Measurements from ENCODE around the gene APOBEC2.
"Not testable (repeated sequence)": the region's sequence is repeated elsewhere in the genome, so short reads cannot be mapped to it uniquely, and the experiment has no call there.

The APOBEC2 gene

GRCh38 chr6:41014780-41015179 lies 38.2 kb upstream of the APOBEC2 start:
- DNase-seq (ENCODE audit: low read depth): no peak

DNA sequence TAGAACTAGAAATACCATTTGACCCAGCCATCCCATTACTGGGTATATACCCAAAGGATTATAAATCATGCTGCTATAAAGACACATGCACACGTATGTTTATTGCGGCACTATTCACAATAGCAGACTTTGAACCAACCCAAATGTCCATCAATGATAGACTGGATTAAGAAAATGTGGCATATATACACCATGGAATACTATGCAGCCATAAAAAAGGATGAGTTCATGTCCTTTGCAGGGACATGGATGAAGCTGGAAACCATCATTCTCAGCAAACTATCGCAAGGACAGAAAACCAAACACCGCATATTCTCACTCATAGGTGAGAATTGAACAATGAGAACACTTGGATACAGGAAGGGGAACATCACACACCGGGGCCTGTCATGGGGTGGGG lies 37.1 kb upstream of the APOBEC2 start:
- H3K4me3 ChIP-seq (ENCODE audit: low read depth, low read length); DNase-seq (ENCODE audit: low read depth): not testable (repeated sequence)

More at GRCh38 chr6:41014780-41015179, 38.2 kb upstream of the APOBEC2 start:
- no peak for TF ChIP-seq CTCF (IDR thresholded peaks at IDR 0.05; ENCODE audit: control insufficient read depth, extremely low read depth, insufficient read depth)
- H3K4me3 ChIP-seq (ENCODE audit: low read depth, low read length): no peak overlapping the region

GRCh38 chr6:41017663-41018062 lies 35.3 kb upstream of the APOBEC2 start:
- no peak for TF ChIP-seq CTCF (IDR thresholded peaks at IDR 0.05; ENCODE audit: control insufficient read depth, extremely low read depth, insufficient read depth)
- H3K4me3 ChIP-seq (ENCODE audit: low read depth, low read length): no peak overlapping the region

DNA sequence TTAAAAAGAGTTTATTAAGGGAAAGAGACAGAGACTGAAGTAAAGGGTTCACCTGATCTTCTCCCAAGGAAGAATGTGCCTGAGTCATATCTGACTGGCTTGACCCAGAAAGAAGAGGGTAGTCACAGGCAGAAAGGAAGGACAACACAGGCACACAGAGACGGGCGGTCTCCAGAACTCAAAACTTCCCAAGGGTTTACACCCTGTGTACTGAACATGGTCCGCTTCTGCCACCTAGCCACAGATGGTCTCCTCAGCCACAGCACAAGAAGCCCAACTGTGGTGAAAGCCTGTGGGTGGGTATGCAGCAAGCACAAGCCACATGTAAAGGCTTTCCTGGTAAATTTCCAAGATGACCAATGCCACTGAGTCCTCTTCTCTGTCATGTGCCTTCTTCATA lies 31.2 kb upstream of the APOBEC2 start:
- peak; percentile 58 for TF ChIP-seq CTCF (IDR thresholded peaks at IDR 0.05; ENCODE audit: control insufficient read depth, extremely low read depth, insufficient read depth)
- DNase-seq (ENCODE audit: low read depth): no peak

More at GRCh38 chr6:41017663-41018062, 35.3 kb upstream of the APOBEC2 start:
- DNase-seq (ENCODE audit: low read depth): no peak

GRCh38 chr6:41022294-41022693 lies 30.7 kb upstream of the APOBEC2 start:
- no peak for TF ChIP-seq CTCF (IDR thresholded peaks at IDR 0.05; ENCODE audit: control insufficient read depth, extremely low read depth, insufficient read depth)
- no peak overlapping the region for H3K4me3 ChIP-seq (ENCODE audit: low read depth, low read length)
- peak; percentile 57 for DNase-seq (ENCODE audit: low read depth)

More for the DNA sequence above, 31.2 kb upstream of the APOBEC2 start:
- no peak overlapping the region for H3K4me3 ChIP-seq (ENCODE audit: low read depth, low read length)

DNA sequence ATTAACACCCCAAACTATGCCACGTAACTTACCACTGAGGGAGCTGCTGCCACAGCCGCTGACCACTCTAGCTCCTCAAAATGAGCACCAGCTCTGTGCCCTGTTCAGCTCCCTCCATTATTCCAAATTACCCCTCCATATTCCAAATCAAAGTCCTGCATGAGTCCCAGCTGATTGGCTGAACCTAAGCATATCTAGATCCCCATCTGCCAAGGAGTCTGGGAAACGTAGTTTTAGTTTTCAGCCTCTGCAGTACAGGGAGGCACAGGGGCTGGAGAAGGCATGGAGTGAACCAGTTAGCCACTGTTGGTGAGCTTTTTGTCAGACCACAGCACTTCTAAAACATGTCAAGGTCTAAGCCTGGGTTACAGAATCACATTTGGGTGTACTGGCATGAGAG lies 29.9 kb upstream of the APOBEC2 start:
- no peak for TF ChIP-seq CTCF (IDR thresholded peaks at IDR 0.05; ENCODE audit: control insufficient read depth, extremely low read depth, insufficient read depth)
- H3K4me3 ChIP-seq (ENCODE audit: low read depth, low read length): no peak overlapping the region
- DNase-seq (ENCODE audit: low read depth): no peak

DNA sequence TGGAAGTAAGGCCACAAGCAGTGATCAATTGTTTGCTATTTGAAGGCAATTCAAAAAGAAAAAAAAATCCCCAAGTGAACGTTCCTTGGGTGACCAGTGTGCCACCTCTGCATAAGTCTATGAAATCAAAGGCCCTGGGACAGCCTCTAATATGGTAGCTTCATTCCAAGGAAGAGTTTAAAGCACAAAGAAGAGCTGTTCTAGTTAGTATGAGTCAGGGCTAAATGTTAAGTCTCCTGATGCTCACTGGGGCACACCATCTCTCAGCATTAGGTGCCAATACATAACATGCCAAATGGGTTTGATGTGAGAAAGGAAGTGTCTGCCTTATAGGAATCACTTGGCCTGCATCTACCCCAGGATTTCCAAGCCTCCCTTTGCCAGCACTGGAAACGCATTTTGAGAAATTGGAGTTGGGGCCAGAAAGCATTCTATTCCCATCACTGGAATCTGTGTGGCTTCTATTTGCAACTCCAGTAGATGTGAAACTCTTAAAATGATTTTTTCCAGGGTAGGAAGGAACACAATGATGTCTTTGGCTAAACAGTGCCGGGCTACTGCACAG lies 27.0 kb upstream of the APOBEC2 start:
- DNase-seq (ENCODE audit: low read depth): no peak
- no peak for TF ChIP-seq CTCF (IDR thresholded peaks at IDR 0.05; ENCODE audit: control insufficient read depth, extremely low read depth, insufficient read depth)
- no peak overlapping the region for H3K4me3 ChIP-seq (ENCODE audit: low read depth, low read length)

Measured in LNCaP clone FGC (cell line).